PFSK-1 (cell line): ENCODE measurements around the gene UPF1.

Source experiments
- POLR2AphosphoS5 ChIP-seq: IDR thresholded peaks from 2 replicates; pipeline ENCODE4 v1.6.1; 2012; ENCODE audit warnings: low read depth, mild to moderate bottlenecking, control low read depth, low read length, moderate library complexity
- SIN3A ChIP-seq: IDR thresholded peaks from 2 replicates; pipeline ENCODE4 v1.6.1; 2012; ENCODE audit warnings: mild to moderate bottlenecking, low read length, moderate library complexity, borderline replicate concordance; ENCODE audit not compliant: insufficient read depth
- TAF1 ChIP-seq: IDR thresholded peaks from 2 replicates; pipeline ENCODE4 v1.6.1; 2012; ENCODE audit warnings: low read length, control low read depth, borderline replicate concordance; ENCODE audit not compliant: insufficient read depth
- TF ChIP-seq, protein P1 (sequence below), 2 experiments: IDR thresholded peaks; 2 replicates each; pipeline versions ENCODE4 v1.6.1 to v1.8.0; 2011 to 2012; ENCODE audit warnings: low read depth in 2 of 2, low read length in 2 of 2, control low read depth in 1 of 2, inconsistent platforms in 1 of 2, mild to moderate bottlenecking in 1 of 2, moderate library complexity in 1 of 2; ENCODE audit not compliant: insufficient read depth in 1 of 2

GRCh38 chr19:18789883-18790565, 41.7 kb upstream of the UPF1 start:
- TF ChIP-seq, protein P1, sequence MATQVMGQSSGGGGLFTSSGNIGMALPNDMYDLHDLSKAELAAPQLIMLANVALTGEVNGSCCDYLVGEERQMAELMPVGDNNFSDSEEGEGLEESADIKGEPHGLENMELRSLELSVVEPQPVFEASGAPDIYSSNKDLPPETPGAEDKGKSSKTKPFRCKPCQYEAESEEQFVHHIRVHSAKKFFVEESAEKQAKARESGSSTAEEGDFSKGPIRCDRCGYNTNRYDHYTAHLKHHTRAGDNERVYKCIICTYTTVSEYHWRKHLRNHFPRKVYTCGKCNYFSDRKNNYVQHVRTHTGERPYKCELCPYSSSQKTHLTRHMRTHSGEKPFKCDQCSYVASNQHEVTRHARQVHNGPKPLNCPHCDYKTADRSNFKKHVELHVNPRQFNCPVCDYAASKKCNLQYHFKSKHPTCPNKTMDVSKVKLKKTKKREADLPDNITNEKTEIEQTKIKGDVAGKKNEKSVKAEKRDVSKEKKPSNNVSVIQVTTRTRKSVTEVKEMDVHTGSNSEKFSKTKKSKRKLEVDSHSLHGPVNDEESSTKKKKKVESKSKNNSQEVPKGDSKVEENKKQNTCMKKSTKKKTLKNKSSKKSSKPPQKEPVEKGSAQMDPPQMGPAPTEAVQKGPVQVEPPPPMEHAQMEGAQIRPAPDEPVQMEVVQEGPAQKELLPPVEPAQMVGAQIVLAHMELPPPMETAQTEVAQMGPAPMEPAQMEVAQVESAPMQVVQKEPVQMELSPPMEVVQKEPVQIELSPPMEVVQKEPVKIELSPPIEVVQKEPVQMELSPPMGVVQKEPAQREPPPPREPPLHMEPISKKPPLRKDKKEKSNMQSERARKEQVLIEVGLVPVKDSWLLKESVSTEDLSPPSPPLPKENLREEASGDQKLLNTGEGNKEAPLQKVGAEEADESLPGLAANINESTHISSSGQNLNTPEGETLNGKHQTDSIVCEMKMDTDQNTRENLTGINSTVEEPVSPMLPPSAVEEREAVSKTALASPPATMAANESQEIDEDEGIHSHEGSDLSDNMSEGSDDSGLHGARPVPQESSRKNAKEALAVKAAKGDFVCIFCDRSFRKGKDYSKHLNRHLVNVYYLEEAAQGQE (IDR thresholded peaks at IDR 0.05; ENCODE audit: insufficient read depth in 1 of 2, low read depth in 2 of 2, low read length in 2 of 2), result no peak
- TF ChIP-seq POLR2AphosphoS5 (no peak), SIN3A (no peak), TAF1 (no peak)
